NCI-H748 (cell line): ENCODE data around the gene ASB11.

ENCODE experiments used
- DNase-seq: peaks from one replicate; lab custom pipeline; 2025; ENCODE audit not compliant: unreplicated experiment; lab: John Stamatoyannopoulos, UW

ASB11 gene

DNA sequence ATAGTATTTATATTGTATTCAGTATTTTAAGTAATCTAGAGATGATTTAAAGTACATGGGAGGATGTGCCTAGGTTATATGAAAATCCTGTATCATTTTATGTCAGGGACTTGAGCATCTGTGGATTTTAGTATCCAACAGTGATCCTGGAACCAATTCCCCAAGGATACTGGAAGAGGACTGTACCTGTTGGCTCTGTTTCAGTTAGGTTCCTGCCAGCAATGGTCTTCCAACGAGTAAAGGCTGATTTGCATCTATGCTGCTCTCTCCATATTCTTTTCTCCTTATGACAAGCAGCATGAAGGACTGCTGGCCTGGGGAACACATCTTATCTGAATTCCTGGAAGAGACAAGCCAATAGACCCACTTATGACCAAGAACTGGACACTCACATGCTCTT lies 80.4 kb downstream of the ASB11 start:
- DNase-seq: no peak

DNA sequence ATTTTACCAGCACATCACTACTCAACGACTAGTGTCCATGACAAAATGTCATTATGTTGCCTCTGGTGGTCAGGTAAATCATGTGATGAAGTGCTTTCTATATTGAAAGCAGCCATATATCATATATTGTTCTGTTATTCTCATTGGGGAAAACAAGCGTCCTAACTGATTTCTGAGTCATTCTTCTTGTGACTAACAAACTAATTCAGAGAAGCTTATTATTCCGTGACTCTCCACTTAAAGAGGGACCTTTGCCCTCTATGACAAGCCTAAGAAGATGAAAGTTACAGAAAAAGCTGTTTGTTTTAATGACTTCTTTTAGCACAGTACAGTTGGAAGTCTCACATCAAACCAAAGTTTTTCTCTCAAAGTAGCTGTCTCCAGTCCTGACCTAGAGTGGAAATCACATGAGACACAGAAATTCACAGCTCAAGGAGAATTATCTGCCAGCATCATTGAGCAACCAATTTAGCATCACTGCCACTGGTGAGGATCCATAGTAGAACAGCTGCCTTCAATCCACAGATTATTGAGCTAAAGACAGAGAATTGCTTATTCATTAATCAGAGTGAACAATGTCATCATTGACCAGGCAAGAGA lies 81.9 kb downstream of the ASB11 start:
- no peak for DNase-seq
